PC-3 (cell line): ENCODE data around the gene CHID1. TPM values are rescaled to one million over a fixed set of nuclear protein-coding genes. Genes with fewer than 3 reads are reported as not detected.

ENCODE experiments used
- ATAC-seq: fragments of 200-7000 bp; cut with Tn5 transposase; 2 replicates; pipeline ENCODE4 v1.9.1; 2020; ENCODE audit warnings: mild to moderate bottlenecking, moderate library complexity
- BruUV-seq: library from RNA; stranded (reverse); fragments of 400-500 nt; replicated peaks from 2 replicates; lab custom pipeline; 2021; lab: Mats Ljungman, UMichigan
- CTCF ChIA-PET: fragments of 300-600 bp; sonication (Branson Sonifier 250); formaldehyde crosslinking; loops from one replicate; lab custom pipeline; 2022; ENCODE audit warnings: antibody characterized with exemption; lab: Charles Lee
- POLR2A ChIA-PET: fragments of 300-600 bp; sonication (Branson Sonifier 250); formaldehyde crosslinking; loops from one replicate; lab custom pipeline; 2022; ENCODE audit warnings: antibody characterized with exemption; ENCODE audit not compliant: unreplicated experiment; lab: Charles Lee
- DNase-seq: peaks from one replicate; pipeline ENCODE4 v3.0.0-alpha.2; 2015
- H2AFZ ChIP-seq: fragments of 300-600 bp; sonication (generic); 2 replicates; pipeline ENCODE4 v1.6.0; 2016; ENCODE audit warnings: antibody characterized with exemption, low read length
- H3F3A ChIP-seq: fragments of 300-600 bp; sonication (generic); one replicate; pipeline ENCODE4 v1.6.0; 2017; ENCODE audit warnings: antibody characterized with exemption, low read length, control low read depth, mild to moderate bottlenecking; ENCODE audit not compliant: unreplicated experiment
- H3K27ac ChIP-seq: fragments of 300-600 bp; sonication (generic); 2 replicates; pipeline ENCODE4 v1.5.1; 2016; ENCODE audit warnings: mild to moderate bottlenecking, low read length
- H3K27me3 ChIP-seq: fragments of 300-600 bp; sonication (generic); 2 replicates; pipeline ENCODE4 v1.6.1; 2016; ENCODE audit warnings: low read length, mixed read lengths
- H3K36me3 ChIP-seq: fragments of 300-600 bp; sonication (generic); 2 replicates; pipeline ENCODE4 v1.6.1; 2016; ENCODE audit warnings: low read depth, mixed run types, low read length, mixed read lengths
- H3K4me1 ChIP-seq: fragments of 300-600 bp; sonication (generic); 2 replicates; pipeline ENCODE4 v1.5.1; 2016; ENCODE audit warnings: low read length; ENCODE audit not compliant: insufficient read depth
- H3K4me2 ChIP-seq: fragments of 300-600 bp; sonication (generic); 2 replicates; pipeline ENCODE4 v1.6.0; 2016; ENCODE audit warnings: low read length
- H3K4me3 ChIP-seq: fragments of 300-600 bp; sonication (generic); 2 replicates; pipeline ENCODE4 v1.5.1; 2016; ENCODE audit warnings: mild to moderate bottlenecking, low read length, mixed read lengths
- H3K79me2 ChIP-seq: fragments of 300-600 bp; sonication (generic); 2 replicates; pipeline ENCODE4 v1.6.1; 2017; ENCODE audit warnings: low read length, mixed read lengths
- H3K9ac ChIP-seq: fragments of 300-600 bp; sonication (generic); 2 replicates; pipeline ENCODE4 v1.6.0; 2016; ENCODE audit warnings: mild to moderate bottlenecking, low read length
- H3K9me2 ChIP-seq: fragments of 300-600 bp; sonication (generic); replicated peaks from 2 replicates; pipeline ENCODE4 v1.6.1; 2016; ENCODE audit warnings: mixed run types, low read length, mixed read lengths
- H3K9me3 ChIP-seq: fragments of 300-600 bp; sonication (generic); 2 replicates; pipeline ENCODE4 v1.6.1; 2016; ENCODE audit warnings: low read length, mixed read lengths
- H4K20me1 ChIP-seq: fragments of 300-600 bp; sonication (generic); 2 replicates; pipeline ENCODE4 v1.6.1; 2016; ENCODE audit warnings: low read length, mixed read lengths
- EZH2 ChIP-seq: fragments of 300-600 bp; sonication (generic); IDR thresholded peaks from one replicate; pipeline ENCODE4 v1.6.1; 2017; ENCODE audit warnings: antibody characterized with exemption, mild to moderate bottlenecking, low read length; ENCODE audit not compliant: unreplicated experiment
- EZH2phosphoT487 ChIP-seq: fragments of 300-600 bp; sonication (generic); IDR thresholded peaks from 2 replicates; pipeline ENCODE4 v1.6.1; 2018; ENCODE audit warnings: mild to moderate bottlenecking, antibody characterized with exemption, low read length, borderline replicate concordance
- intact Hi-C: fragments of 100-400 bp; cut with micrococcal nuclease; formaldehyde crosslinking; loops from 2 replicates; pipeline ENCODE4 v1.9.0; 2023
- total RNA-seq: library from RNA; depleted of rRNA; stranded (reverse); fragments of >200 nt; gene quantifications from 2 replicates; pipeline ENCODE4 v1.2.3, GENCODE V29; 2014
- TF ChIP-seq, protein P1 (sequence below): fragments of 300-600 bp; sonication (generic); conservative IDR thresholded peaks from 2 replicates; pipeline ENCODE4 v1.5.1; 2017; ENCODE audit warnings: antibody characterized with exemption, low read depth, mild to moderate bottlenecking, low read length

The CHID1 gene
- total RNA-seq, 1 experiment from 2014 or later = 70.2 TPM

DNA sequence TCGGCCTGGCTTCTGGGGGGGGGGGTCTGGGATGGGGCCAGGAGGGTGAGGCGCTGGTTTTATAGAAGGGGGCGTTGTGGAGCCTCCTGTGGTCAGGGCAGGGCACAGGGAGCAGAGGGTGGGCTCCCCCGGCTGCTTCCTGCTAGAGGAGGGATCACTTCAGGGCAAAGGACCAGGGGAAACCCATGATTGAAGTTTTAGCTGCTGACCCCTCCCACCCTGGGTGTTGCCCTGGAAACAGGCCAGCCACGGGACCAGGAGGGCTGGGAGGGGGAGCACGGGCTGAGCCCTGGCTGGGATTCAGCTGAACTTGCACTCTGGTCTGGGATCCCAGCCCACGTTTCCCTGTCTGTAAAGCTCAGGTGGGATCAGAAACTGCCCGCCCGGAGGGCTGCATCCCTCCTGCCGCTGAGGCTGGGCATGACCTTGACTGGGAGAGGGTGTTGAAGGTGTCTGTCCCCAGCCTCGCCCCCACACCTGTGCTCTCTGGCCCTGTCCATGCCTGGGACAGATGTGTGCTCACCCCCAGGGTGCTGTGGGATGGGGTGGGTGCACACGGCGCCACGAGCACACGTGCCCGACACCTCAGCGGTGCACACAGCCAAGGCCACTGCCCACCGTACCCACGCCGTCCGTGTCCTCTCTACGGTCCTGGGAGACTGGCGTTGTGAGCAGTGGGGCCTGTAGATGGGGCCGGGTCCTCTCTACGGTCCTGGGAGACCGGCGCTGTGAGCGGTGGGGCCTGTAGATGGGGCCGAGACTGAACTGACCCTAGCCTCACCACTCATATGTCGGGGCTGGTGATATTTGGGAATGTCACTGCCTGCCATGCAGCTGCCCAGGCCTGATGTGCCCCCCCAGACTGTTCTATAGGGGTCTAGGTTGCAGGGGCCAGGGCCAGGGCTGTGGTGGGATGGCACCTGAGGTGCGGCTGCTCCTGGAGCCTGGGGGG is 65.6 kb downstream of the CHID1 start:
- H3K79me2 ChIP-seq = peaks cover 69% of the 10 kb centered on the region
- TSS peak; percentile 17 for BruUV-seq
- no peaks in the 10 kb centered on the region for H3K9me3 ChIP-seq
- no peaks in the 10 kb centered on the region for H3K27me3 ChIP-seq
- 0 out of 2 replicates have a peak overlapping the region, but pooled peaks have one; percentile 48 for H3K9ac ChIP-seq
- H3K27ac ChIP-seq = peak overlapping the region; percentile 64; the same call in 1 of the 2 replicates
- no peaks in the 10 kb centered on the region for H3F3A ChIP-seq
- peaks cover 43% of the 10 kb centered on the region for H3K4me1 ChIP-seq
- peak overlapping the region; percentile 100; the same call in 1 of the 2 replicates for H3K4me3 ChIP-seq
- peaks cover 22% of the 10 kb centered on the region for H4K20me1 ChIP-seq
- peak overlapping the region; percentile 90 for H3K4me2 ChIP-seq
- no peak overlapping the region for H2AFZ ChIP-seq
- TF ChIP-seq EZH2phosphoT487 (no peak), EZH2 (no peak)
- TF ChIP-seq, protein P1, sequence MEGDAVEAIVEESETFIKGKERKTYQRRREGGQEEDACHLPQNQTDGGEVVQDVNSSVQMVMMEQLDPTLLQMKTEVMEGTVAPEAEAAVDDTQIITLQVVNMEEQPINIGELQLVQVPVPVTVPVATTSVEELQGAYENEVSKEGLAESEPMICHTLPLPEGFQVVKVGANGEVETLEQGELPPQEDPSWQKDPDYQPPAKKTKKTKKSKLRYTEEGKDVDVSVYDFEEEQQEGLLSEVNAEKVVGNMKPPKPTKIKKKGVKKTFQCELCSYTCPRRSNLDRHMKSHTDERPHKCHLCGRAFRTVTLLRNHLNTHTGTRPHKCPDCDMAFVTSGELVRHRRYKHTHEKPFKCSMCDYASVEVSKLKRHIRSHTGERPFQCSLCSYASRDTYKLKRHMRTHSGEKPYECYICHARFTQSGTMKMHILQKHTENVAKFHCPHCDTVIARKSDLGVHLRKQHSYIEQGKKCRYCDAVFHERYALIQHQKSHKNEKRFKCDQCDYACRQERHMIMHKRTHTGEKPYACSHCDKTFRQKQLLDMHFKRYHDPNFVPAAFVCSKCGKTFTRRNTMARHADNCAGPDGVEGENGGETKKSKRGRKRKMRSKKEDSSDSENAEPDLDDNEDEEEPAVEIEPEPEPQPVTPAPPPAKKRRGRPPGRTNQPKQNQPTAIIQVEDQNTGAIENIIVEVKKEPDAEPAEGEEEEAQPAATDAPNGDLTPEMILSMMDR = no peak
- H3K9me2 ChIP-seq = no peaks in the 10 kb centered on the region
- peak; percentile 30 for ATAC-seq
- DNase-seq = peak; percentile 74
- intact Hi-C loops = loop anchor here (5.0 kb wide), 1 partner anchor 207 kb away; no protein-coding TSS in a partner anchor
- ChIA-PET POLR2A (interaction anchor here (0.5 to 0.6 kb wide), 2 partner anchors 26 to 170 kb away, joined by 3 to 4 read pairs; no protein-coding TSS in a partner anchor), CTCF (interaction anchor here (0.6 kb wide), 1 partner anchor 144 kb away, joined by 6 read pairs; no protein-coding TSS in a partner anchor)
- H3K36me3 ChIP-seq = peaks cover 15% of the 10 kb centered on the region

DNA sequence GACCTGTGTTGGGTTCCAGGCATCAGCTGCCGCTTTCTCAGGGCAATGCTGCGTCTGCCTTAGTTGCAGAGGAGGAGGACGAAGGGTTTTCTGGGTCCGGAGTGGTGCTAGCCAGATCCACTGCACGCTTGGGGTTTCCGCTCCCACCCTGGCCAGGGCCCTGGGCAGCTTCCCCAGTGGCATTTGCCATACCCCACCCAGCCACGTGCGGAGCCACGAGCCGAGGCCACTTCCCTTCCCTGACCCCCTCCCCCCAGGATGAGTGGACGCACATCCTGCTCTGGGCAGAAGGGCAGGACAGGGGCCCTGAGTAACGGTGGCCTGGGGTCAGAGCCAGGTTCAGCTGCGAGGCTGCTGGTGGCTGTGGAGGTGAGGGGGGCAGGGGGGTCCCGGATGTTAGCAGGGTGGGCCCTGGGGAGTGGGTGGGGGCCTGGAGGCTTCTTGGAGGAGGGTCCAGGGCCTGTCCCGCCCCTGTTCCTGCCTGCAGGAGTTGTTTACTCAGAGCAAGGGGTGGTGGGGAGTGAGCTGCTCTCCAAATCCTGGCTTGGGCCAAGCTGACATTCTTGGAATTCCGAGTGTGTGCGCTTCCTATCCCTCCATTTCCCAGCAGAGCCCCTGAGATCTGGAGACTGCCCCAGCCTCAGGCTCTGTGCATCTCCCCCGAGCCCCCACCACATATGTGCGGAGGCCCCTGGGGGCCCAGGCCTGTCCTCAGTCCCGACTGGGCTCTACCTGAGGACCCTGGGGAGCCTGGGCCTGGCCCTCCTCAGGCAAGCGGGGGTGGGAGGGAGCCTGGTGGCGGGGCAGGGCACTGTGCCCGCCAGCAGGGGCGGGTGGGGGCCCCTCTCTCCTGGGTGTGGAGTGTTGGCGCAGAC is 66.6 kb downstream of the CHID1 start:
- Histone ChIP-seq H3K4me1 (peaks cover 46% of the 10 kb centered on the region), H3K9ac (peak overlapping the region; percentile 97), H3K9me2 (no peaks in the 10 kb centered on the region), H3K36me3 (peaks cover 24% of the 10 kb centered on the region), H3K9me3 (no peaks in the 10 kb centered on the region), H3K27me3 (no peaks in the 10 kb centered on the region), H3K4me2 (peak overlapping the region; percentile 90), H2AFZ (no peak overlapping the region), H3K79me2 (peaks cover 74% of the 10 kb centered on the region), H3K27ac (peak overlapping the region; percentile 64), H3F3A (peaks cover 8% of the 10 kb centered on the region), H4K20me1 (peaks cover 31% of the 10 kb centered on the region), H3K4me3 (peak overlapping the region; percentile 100)
- intact Hi-C loops = loop anchor here (5.0 kb wide), 1 partner anchor 208 kb away; no protein-coding TSS in a partner anchor
- TF ChIP-seq EZH2 (no peak), EZH2phosphoT487 (peak; percentile 93)
- no TSS peak for BruUV-seq
- ChIA-PET POLR2A (interaction anchor here (0.5 to 1.7 kb wide), 2 partner anchors 10 to 25 kb away, joined by 3 to 14 read pairs; no protein-coding TSS in a partner anchor), CTCF (interaction anchor here (0.6 kb wide), 1 partner anchor 143 kb away, joined by 6 read pairs; no protein-coding TSS in a partner anchor)
- ATAC-seq (peak; percentile 50), DNase-seq (peak; percentile 88)
